Nephron (organoid): ENCODE results near the gene MAP3K20.

Source experiments
- H3K27ac Mint-ChIP-seq, 3 experiments: 2 replicates each; pipeline ENCODE4 v1.8.0; 2020; ENCODE audit warnings: mixed read lengths in 3 of 3, mild to moderate bottlenecking in 2 of 3, moderate library complexity in 1 of 3
- H3K27me3 Mint-ChIP-seq: 2 replicates; pipeline ENCODE4 v1.8.0; 2021; ENCODE audit warnings: low read depth, mild to moderate bottlenecking, moderate library complexity, mixed read lengths
- H3K36me3 Mint-ChIP-seq: 2 replicates; pipeline ENCODE4 v1.8.0; 2020; ENCODE audit warnings: low read depth, mixed read lengths
- H3K4me1 Mint-ChIP-seq: 2 replicates; pipeline ENCODE4 v1.8.0; 2020; ENCODE audit warnings: mixed read lengths
- H3K4me3 Mint-ChIP-seq, 3 experiments: 2 replicates each; pipeline ENCODE4 v1.8.0; 2020; ENCODE audit warnings: mild to moderate bottlenecking in 3 of 3, mixed read lengths in 3 of 3, moderate library complexity in 2 of 3
- H3K9me3 Mint-ChIP-seq: 2 replicates; pipeline ENCODE4 v1.8.0; 2020; ENCODE audit warnings: mixed read lengths
- CTCF ChIP-seq, 3 experiments: fragments of 200-600 bp; sonication (generic); IDR thresholded peaks; one replicate each; pipeline ENCODE4 v1.5.0; 2021; ENCODE audit warnings: antibody characterized with exemption in 3 of 3; ENCODE audit not compliant: unreplicated experiment in 3 of 3

The MAP3K20 gene

GRCh38 chr2:173106959-173107628 is 31.4 kb downstream of the MAP3K20 start:
- peaks cover 4% of the 10 kb centered on the region for H3K9me3 Mint-ChIP-seq

GRCh38 chr2:173107629-173108022 is 32.0 kb downstream of the MAP3K20 start:
- Mint-ChIP-seq H3K27me3 (no peaks in the 10 kb centered on the region), H3K36me3 (peaks cover 10% of the 10 kb centered on the region), H3K9me3 (peaks cover 9% of the 10 kb centered on the region), H3K4me3 (no peak overlapping the region), H3K4me1 (peaks cover 6% of the 10 kb centered on the region), H3K27ac (no peak overlapping the region)
- no peak for TF ChIP-seq CTCF (IDR thresholded peaks at IDR 0.05; ENCODE audit: unreplicated experiment in 3 of 3)

More at GRCh38 chr2:173106959-173107628, 31.4 kb downstream of the MAP3K20 start:
- Mint-ChIP-seq H3K36me3 (peaks cover 5% of the 10 kb centered on the region), H3K27ac (no peak overlapping the region), H3K4me1 (peaks cover 6% of the 10 kb centered on the region), H3K27me3 (no peaks in the 10 kb centered on the region), H3K4me3 (no peak overlapping the region)
- no peak for TF ChIP-seq CTCF (IDR thresholded peaks at IDR 0.05; ENCODE audit: unreplicated experiment in 3 of 3)

GRCh38 chr2:173109253-173110188 is 33.9 kb downstream of the MAP3K20 start:
- TF ChIP-seq CTCF (IDR thresholded peaks at IDR 0.05; ENCODE audit: unreplicated experiment in 3 of 3) = no peak
- Mint-ChIP-seq H3K4me1 (peaks cover 6% of the 10 kb centered on the region), H3K27ac (no peak overlapping the region), H3K9me3 (peaks cover 28% of the 10 kb centered on the region), H3K27me3 (no peaks in the 10 kb centered on the region), H3K36me3 (peaks cover 27% of the 10 kb centered on the region), H3K4me3 (no peak overlapping the region)

- H3K4me1 Mint-ChIP-seq = no peaks in the 10 kb centered on the region
- H3K27me3 Mint-ChIP-seq = no peaks in the 10 kb centered on the region
- H3K9me3 Mint-ChIP-seq = peaks cover 25% of the 10 kb centered on the region
- H3K4me3 Mint-ChIP-seq = no peak overlapping the region
- TF ChIP-seq CTCF (IDR thresholded peaks at IDR 0.05; ENCODE audit: unreplicated experiment in 3 of 3) = no peak
- H3K36me3 Mint-ChIP-seq = peaks cover 28% of the 10 kb centered on the region
- H3K27ac Mint-ChIP-seq = no peak overlapping the region
These were observed 42.0 kb downstream of the MAP3K20 start for GRCh38 chr2:173117678-173118077.

DNA sequence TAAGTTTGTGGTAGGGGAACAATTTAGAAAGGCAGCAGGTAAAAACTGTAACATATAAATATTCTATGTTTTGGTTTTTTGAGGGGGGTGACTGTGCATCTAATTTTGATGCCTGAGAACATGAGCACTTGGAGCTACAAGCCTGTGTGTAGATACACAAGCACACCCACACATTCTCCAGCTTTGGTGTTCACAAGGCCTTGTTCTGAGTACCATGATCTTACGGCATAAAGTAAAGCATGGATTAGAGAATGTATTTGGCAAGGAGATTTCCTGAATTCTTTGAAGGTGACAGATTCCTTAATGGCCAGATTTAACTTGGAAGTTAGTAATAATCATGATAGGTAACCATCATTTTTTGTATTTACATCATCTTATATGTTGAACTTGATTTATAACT is 42.7 kb downstream of the MAP3K20 start:
- Mint-ChIP-seq H3K27me3 (no peaks in the 10 kb centered on the region), H3K27ac (no peak overlapping the region), H3K4me1 (no peaks in the 10 kb centered on the region), H3K4me3 (no peak overlapping the region), H3K9me3 (peaks cover 18% of the 10 kb centered on the region), H3K36me3 (peaks cover 24% of the 10 kb centered on the region)
- TF ChIP-seq CTCF (IDR thresholded peaks at IDR 0.05; ENCODE audit: unreplicated experiment in 3 of 3) = no peak
